ACC112 (cell line): ENCODE measurements around the gene SLC39A11.

Experiments used
- H2AFZ ChIP-seq: fragments of 200-600 bp; sonication (generic); one replicate; pipeline ENCODE4 v1.6.0; 2017; ENCODE audit warnings: antibody characterized with exemption, low read length; ENCODE audit not compliant: unreplicated experiment
- H3K27ac ChIP-seq: fragments of 200-600 bp; sonication (generic); 2 replicates; pipeline ENCODE4 v1.5.1; 2014; ENCODE audit warnings: low read depth, mild to moderate bottlenecking, antibody characterized with exemption, low read length, moderate library complexity
- H3K27me3 ChIP-seq: fragments of 200-600 bp; sonication (generic); 2 replicates; pipeline ENCODE4 v1.6.1; 2014; ENCODE audit warnings: mild to moderate bottlenecking, antibody characterized with exemption, low read length, moderate library complexity, mixed read lengths; ENCODE audit not compliant: insufficient read depth
- H3K36me3 ChIP-seq: fragments of 200-600 bp; sonication (generic); 2 replicates; pipeline ENCODE4 v1.6.1; 2016; ENCODE audit warnings: mild to moderate bottlenecking, antibody characterized with exemption, low read length, moderate library complexity, mixed read lengths; ENCODE audit not compliant: insufficient read depth
- H3K4me1 ChIP-seq: fragments of 200-600 bp; sonication (generic); one replicate; pipeline ENCODE4 v1.6.1; 2016; ENCODE audit warnings: low read length, mixed read lengths; ENCODE audit not compliant: insufficient read depth, unreplicated experiment, control insufficient read depth
- H3K4me3 ChIP-seq: fragments of 200-600 bp; sonication (generic); 2 replicates; pipeline ENCODE4 v1.5.1; 2014; ENCODE audit warnings: mild to moderate bottlenecking, low read depth, low read length
- H3K79me2 ChIP-seq: fragments of 200-600 bp; sonication (generic); one replicate; pipeline ENCODE4 v1.6.0; 2016; ENCODE audit warnings: low read length; ENCODE audit not compliant: control insufficient read depth, unreplicated experiment, insufficient read depth

The SLC39A11 gene

GRCh38 chr17:72624226-72624625 is 468.3 kb downstream of the SLC39A11 start:
- no peak overlapping the region for H3K4me3 ChIP-seq
- no peaks in the 10 kb centered on the region for H3K4me1 ChIP-seq
- H3K27me3 ChIP-seq, result peaks cover 62% of the 10 kb centered on the region
- no peaks in the 10 kb centered on the region for H3K79me2 ChIP-seq
- H2AFZ ChIP-seq, result no peak overlapping the region
- no peaks in the 10 kb centered on the region for H3K36me3 ChIP-seq
- no peak overlapping the region for H3K27ac ChIP-seq

GRCh38 chr17:72622661-72623433 is 469.6 kb downstream of the SLC39A11 start:
- Histone ChIP-seq H3K27me3 (peaks cover 51% of the 10 kb centered on the region), H3K27ac (no peak overlapping the region), H2AFZ (no peak overlapping the region), H3K36me3 (no peaks in the 10 kb centered on the region), H3K79me2 (no peaks in the 10 kb centered on the region), H3K4me3 (no peak overlapping the region), H3K4me1 (no peaks in the 10 kb centered on the region)

GRCh38 chr17:72619976-72620650 is 472.4 kb downstream of the SLC39A11 start:
- no peak overlapping the region for H3K27ac ChIP-seq
- no peaks in the 10 kb centered on the region for H3K4me1 ChIP-seq
- H3K27me3 ChIP-seq, result peaks cover 40% of the 10 kb centered on the region
- H3K36me3 ChIP-seq, result no peaks in the 10 kb centered on the region
- no peak overlapping the region for H2AFZ ChIP-seq
- no peaks in the 10 kb centered on the region for H3K79me2 ChIP-seq
- H3K4me3 ChIP-seq, result no peak overlapping the region

GRCh38 chr17:72618001-72618509 is 474.4 kb downstream of the SLC39A11 start:
- H3K4me3 ChIP-seq, result no peak overlapping the region
- no peaks in the 10 kb centered on the region for H3K36me3 ChIP-seq
- H3K79me2 ChIP-seq, result no peaks in the 10 kb centered on the region
- H3K27ac ChIP-seq, result no peak overlapping the region
- peaks cover 19% of the 10 kb centered on the region for H3K27me3 ChIP-seq
- no peak overlapping the region for H2AFZ ChIP-seq
- H3K4me1 ChIP-seq, result peaks cover 19% of the 10 kb centered on the region

GRCh38 chr17:72617557-72617956 is 474.9 kb downstream of the SLC39A11 start:
- Histone ChIP-seq H3K79me2 (no peaks in the 10 kb centered on the region), H3K27me3 (peaks cover 14% of the 10 kb centered on the region), H3K4me3 (no peak overlapping the region), H3K4me1 (peaks cover 21% of the 10 kb centered on the region), H3K27ac (no peak overlapping the region), H3K36me3 (no peaks in the 10 kb centered on the region), H2AFZ (no peak overlapping the region)

- H3K4me3 ChIP-seq, result no peak overlapping the region
These were observed 476.0 kb downstream of the SLC39A11 start for GRCh38 chr17:72616447-72616846.

GRCh38 chr17:72615627-72615991 is 476.9 kb downstream of the SLC39A11 start:
- H2AFZ ChIP-seq, result no peak overlapping the region
- no peaks in the 10 kb centered on the region for H3K79me2 ChIP-seq
- no peak overlapping the region for H3K27ac ChIP-seq
- H3K36me3 ChIP-seq, result no peaks in the 10 kb centered on the region
- 0 out of 2 replicates have a peak, but pooled peaks cover 3% of the 10 kb centered on the region for H3K27me3 ChIP-seq
- peaks cover 21% of the 10 kb centered on the region for H3K4me1 ChIP-seq
- H3K4me3 ChIP-seq, result no peak overlapping the region

More at GRCh38 chr17:72616447-72616846, 476.0 kb downstream of the SLC39A11 start:
- Histone ChIP-seq H3K27ac (no peak overlapping the region), H3K4me1 (peaks cover 21% of the 10 kb centered on the region), H2AFZ (no peak overlapping the region), H3K27me3 (0 out of 2 replicates have a peak, but pooled peaks cover 5% of the 10 kb centered on the region), H3K36me3 (no peaks in the 10 kb centered on the region), H3K79me2 (no peaks in the 10 kb centered on the region)

- Histone ChIP-seq H3K27me3 (no peaks in the 10 kb centered on the region), H3K4me1 (peaks cover 21% of the 10 kb centered on the region), H3K4me3 (no peak overlapping the region), H3K27ac (peak overlapping the region; percentile 78), H3K79me2 (no peaks in the 10 kb centered on the region), H2AFZ (peak overlapping the region; percentile 86), H3K36me3 (no peaks in the 10 kb centered on the region)
These were observed 477.4 kb downstream of the SLC39A11 start for GRCh38 chr17:72614871-72615626.

GRCh38 chr17:72614476-72614870 is 478.0 kb downstream of the SLC39A11 start:
- no peaks in the 10 kb centered on the region for H3K36me3 ChIP-seq
- peak overlapping the region; percentile 86 for H2AFZ ChIP-seq
- no peak overlapping the region for H3K4me3 ChIP-seq
- no peaks in the 10 kb centered on the region for H3K27me3 ChIP-seq
- H3K79me2 ChIP-seq, result no peaks in the 10 kb centered on the region
- H3K27ac ChIP-seq, result peak overlapping the region; percentile 78
- H3K4me1 ChIP-seq, result peaks cover 25% of the 10 kb centered on the region

GRCh38 chr17:72613806-72614292 is 478.6 kb downstream of the SLC39A11 start:
- no peaks in the 10 kb centered on the region for H3K27me3 ChIP-seq
- H2AFZ ChIP-seq, result peak overlapping the region; percentile 86
- H3K79me2 ChIP-seq, result no peaks in the 10 kb centered on the region
- H3K4me1 ChIP-seq, result peaks cover 30% of the 10 kb centered on the region
- no peak overlapping the region for H3K4me3 ChIP-seq
- H3K27ac ChIP-seq, result peak overlapping the region; percentile 78
- H3K36me3 ChIP-seq, result no peaks in the 10 kb centered on the region
